NCI-H128 (cell line): ENCODE data around the gene ETV3.

Source experiments
- DNase-seq: peaks from one replicate; lab custom pipeline; 2025; ENCODE audit not compliant: unreplicated experiment; lab: John Stamatoyannopoulos, UW

Gene ETV3

DNA sequence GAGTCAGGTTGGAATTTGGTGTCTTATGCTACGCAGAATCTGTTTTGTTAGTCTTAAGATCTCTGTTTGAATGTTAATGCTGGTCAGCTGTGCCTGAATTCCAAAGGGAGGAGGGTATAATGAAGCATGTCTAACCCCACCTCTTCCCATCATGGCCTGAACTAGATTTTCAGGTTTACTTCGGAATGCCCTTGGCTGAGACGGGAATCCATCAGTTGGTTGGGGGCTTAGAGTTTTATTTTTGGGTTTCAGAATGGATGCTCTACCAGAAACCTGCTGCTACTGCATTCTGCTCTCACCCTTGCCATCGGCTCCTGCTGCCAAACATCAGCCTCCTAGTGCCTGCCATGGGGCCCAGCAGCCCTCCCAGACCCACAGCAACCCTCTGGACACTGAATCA is 24.1 kb upstream of the ETV3 start:
- no peak for DNase-seq

DNA sequence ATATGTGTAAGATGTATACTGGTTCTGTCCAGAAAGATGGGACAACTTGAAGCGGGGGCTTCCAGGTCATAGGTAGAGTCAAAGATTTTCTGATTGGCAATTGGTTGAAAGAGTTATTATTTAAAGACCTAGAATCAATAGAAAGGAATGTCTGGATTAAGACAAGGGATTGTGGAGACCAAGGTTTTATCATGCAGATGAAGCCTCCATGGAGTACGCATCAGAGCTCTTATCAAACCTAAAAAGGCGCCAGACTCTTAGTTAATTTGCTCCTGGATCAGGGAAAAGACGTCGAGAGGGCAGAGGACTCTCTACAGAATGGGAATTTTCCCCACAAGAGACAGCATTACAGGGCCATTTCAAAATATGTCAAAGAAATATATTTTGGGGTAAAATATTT is 23.7 kb upstream of the ETV3 start:
- no peak for DNase-seq

DNA sequence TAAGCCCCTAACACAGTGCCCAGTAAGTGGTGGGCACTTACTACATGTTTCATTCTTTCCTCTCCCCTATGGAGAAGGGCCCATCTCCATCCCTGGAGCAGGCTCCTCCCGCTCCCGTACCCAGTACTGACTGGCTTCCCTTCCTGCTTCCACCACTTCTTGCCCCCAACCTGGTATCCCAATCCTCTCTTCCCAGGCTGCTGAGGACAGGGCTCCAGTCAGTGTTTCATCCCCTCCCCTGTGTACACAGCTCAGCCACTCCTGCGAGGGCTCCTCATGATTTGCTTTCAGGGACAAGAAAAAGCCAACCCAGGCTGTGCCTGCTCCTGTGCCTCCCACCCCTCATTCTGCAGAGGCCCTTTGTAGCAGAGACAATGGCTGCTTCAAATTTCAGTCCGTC is 20.8 kb upstream of the ETV3 start:
- DNase-seq, result no peak

DNA sequence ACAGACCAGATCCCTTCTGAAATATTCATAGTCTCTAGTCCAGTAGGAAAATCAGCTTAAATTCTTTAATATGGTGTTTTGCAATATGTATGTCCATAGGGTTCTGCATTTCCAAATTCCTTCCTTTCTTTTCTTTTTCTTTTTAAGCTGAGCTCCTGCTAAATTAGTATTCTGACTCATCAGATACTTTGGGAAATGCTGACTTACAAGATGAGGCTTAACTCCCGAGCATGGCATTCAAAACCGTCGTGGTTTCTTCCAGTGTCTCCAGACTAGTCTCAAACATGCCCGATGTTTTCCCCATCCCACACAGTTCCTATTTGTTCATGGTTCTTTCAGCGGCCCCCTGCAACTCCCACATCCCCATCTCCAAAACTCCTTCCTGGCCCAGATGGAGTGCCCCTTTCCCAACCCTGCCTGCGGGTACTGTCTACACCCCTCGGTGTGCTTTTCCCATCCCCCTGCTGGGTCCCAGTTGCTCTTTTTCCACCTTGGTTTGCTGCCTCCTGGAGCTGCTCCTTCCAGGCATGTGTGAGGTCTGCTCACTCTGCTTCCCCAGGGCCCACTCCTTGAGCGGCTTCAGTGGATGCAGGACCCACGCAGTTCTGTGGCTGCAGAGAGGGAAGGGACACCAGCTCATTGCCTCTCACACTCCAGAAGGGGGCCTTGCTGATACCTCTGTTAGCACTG is 19.5 kb upstream of the ETV3 start:
- DNase-seq, result no peak

DNA sequence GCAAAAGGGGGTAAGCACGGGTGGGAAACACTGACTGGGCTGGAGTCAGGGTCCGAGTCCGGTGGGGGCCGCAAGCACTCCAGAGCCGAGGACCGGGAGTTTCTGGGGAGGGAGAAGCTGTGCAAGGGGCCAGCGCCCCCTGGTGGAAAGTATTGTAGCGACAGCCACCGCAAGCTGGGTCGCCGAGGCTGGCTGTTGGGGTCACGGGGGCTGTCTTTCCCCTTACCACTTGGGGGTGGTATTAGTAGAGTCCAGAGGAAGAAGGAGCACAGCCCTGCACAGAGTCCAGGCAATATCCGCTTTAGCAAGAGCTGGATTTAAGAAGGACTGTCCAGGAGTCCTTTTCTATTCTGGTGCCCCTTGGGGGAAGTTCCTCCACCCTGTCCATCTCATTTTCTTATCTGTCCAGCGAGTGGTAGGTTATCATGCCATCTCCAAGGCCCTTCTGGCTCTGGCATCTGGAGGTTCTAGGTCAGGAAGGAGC is 17.9 kb upstream of the ETV3 start:
- no peak for DNase-seq

DNA sequence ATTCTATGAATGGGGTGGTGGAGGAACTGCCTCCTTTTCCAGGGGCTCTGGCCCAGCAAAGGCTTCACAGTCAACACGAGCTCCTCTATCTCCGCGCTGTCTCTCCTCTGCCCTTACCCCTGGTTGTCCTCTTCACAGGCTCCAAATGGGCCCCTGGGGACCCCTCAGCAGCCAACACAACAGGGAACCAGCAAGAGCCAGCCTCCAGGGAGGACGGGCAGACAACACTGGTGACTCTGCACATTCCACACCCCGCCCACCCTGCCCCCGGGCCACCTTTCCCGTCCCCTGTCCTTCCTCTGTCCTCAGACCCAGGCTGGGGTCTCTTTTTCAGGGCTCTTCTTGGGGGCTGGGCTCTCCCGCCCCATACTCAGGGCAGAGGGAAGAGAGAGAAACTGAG is 17.5 kb upstream of the ETV3 start:
- no peak for DNase-seq

DNA sequence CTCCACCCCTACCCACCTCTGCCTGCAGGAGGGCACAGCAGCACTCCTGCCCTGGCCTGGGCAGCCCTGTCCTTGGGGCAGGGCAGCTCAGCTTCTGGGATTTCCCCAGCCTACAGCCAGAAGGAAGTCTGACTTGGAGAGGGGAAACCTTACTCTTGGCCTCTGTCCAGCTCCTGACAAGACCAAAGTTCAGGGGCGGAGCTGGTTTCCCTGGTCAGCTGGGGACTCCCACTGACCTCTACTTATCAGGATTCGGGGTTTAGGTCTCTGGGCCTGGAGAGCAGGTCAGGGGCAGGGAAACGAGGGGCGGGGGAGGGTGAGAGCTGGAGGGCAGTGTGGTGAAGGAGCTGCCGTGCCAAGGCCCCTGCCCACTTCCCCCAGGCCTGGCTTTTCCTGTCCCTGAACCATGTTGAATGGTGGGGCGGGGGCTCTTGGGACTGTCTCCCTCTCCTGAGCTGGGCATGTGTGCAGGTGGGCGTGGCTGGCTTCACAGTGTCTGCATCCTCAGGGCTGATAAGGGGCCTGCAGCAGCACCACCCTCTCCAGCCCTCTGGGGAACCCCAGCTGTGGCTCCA is 16.8 kb upstream of the ETV3 start:
- no peak for DNase-seq

DNA sequence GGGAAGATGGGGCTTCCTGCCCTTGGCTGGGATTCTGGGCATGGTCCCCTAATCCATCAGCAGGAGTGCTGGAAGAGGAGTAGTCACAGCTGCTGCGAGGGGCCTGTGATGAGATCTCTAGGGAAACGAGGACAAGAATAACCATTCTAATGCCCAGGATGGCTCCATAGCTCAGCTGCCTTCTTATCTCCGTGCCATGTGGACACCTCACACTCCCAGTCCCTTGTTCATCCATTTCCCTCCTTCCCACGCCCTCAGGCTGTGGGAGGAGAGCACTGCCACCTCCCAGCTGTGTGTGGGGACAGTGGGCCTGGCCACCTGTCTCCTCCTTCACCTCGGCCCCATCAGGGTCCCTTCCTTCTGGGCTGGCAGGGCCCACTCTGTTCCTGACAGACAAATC is 16.1 kb upstream of the ETV3 start:
- DNase-seq, result no peak

DNA sequence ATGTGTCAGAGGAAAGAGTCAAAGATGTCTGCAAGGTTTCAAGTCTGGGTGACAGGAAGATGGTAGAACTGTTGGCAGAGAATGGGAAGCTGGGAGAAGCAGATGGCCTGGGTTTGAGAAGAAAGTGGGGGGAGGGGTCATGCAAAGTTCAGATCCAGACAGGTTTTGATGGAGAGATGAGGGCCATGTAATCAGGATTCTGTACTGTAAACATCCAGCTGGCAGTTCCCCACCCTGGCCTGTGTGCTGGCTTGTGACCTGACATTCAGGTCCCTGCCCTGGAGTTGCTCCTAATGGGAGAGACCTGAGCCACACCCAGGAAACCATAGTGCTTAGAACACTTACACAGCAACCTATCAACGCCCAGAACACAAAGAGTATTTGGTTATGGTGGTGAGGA is 15.6 kb upstream of the ETV3 start:
- DNase-seq, result no peak

DNA sequence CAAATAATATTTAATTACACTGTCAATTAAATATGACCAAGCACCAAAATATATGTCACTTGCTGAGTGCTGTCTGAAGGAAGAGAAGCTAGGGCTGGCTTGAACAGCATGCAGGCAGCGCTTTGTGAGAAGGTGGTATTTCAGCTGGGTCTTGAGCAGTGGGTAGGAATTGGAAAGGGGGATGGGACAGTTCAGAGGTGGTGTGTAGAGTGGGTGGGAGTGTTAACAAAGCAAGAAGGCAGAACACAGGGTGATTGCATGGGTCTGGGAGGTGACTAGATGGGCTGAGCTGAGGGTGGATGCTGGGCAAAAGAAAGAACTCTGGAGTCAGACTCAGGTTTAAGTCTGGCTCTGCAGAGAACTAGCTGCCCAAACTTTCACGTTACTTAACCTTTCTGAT is 14.3 kb upstream of the ETV3 start:
- DNase-seq, result no peak

DNA sequence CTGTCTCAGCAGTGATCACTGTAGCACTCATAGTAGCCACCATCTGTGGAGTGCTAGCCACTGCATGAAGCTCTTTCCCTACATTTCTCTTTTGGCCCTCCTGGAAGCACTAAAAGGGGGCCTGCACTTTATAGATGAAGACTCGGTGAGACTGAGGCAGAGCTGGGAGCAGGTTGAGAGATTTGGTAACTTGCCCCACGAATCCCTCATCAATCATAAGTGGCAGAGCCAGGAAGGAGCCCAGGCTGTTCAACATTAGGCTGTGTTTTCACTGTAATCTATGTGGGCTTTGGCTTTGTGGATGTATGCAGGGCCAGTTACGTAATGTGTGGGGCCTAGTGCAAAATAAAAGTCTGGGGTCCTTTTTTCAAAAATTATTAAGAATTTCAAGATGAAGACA is 13.3 kb upstream of the ETV3 start:
- no peak for DNase-seq

DNA sequence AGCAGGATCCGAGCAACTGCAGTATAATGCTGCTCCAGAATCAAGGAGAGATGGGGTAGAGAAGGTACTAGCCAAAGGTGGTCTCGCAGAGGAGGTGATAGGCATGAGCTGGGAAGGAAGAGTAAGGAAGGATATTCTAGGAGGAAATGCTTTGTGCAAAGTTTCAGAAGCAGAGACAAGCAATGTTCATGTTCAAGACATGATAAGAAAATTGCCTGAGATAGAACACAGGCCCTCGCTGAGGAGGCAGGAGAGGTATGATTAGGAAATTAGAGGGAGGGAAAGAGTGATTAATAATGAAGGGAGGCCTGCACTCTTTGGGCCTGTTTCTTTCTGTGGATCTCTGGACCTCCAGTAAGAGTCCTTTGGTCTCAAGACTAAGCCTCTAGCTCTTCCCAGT is 12.9 kb upstream of the ETV3 start:
- no peak for DNase-seq

DNA sequence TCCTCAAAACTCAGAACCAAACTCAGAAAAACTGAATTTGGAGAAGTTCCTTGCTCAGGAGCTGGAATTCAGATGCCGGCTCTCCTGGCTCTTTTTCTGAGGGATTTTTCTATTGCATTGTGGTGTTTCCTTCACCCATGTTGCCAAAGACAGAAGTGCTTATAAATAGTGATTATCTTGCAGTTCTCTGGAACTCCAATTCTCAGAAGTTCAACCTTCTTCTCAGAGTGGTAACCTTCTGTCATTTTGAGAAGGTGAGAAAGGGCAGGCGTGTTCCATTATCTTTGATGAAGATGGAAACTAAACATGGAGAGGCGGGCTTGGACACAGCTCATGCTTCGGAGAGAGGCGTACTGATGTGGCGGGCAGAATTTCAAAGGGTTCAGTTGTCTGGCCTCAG is 12.4 kb upstream of the ETV3 start:
- no peak for DNase-seq

DNA sequence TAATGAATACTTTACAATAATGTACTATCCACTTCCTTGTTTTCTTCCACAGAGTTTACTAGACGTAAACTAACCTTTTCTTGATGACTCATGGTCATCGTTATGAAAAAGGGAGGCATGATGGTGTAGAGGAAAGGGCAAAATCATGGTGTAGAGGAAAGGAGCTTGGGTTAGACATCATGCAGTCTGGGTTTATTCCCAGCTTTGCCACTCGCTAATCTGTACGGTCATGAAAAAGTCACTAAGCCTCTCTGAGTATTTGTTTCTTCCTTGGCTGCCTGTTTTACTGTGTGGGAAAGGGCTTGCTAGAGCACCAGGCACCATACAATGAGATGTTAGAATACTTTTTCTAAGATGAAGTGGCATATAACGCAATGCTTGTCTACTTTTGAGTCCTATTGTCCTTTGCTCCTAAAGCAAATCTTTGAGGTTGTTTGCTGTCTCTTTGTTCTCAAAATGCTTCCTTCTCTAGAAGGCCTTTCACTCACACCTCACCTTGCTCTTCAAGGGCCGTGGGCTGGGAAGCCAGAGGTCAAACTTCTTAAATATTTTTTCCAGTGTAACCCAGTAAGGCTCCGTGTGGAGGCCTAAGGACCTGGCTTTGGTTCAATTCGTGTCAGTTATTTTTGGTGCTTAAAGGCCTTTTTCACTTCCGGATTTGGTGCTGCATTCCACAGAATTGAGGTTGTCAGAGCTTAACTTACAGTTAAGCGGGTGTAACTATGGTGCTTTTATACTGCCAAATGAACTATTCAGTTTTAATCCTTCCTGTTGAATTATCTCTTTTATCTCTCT is 9.9 kb upstream of the ETV3 start:
- no peak for DNase-seq

DNA sequence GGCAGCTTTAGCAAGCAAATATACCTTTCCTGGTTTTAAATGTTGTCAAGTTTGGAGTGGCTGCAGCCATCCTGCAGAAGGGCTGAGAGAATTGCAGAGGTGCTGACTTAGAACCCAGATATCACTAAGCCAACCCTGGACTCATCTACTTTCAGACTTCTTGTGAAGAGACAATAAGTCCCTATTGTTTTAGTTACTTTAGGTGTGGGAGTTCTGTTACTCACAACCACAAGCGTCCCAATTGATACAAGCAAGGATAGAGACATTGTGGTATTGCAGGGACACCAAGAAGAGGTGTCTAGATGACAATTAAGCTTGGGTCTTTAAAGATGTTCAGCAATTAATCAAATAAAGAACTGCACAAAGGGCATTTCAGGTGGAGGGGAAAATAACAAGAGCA is 8.8 kb upstream of the ETV3 start:
- no peak for DNase-seq

DNA sequence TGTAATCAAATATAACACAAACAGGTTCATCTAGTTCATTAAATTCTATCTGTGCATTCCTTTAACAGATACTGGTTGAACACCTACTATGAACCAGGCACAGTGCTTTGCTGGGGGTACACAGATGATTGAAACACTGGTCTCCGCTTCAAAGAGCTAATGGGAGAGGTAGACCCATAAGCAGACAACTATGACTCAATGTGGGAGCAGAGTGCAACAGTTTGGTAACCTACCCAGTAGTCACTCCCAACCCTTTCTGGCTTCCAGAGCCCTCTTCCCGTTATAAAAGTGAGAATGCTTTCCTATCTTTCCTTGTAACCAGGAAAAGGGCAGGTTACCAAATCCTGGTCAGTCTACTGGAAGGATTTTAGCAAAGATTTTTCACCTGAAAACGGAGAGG is 8.0 kb upstream of the ETV3 start:
- DNase-seq, result no peak

DNA sequence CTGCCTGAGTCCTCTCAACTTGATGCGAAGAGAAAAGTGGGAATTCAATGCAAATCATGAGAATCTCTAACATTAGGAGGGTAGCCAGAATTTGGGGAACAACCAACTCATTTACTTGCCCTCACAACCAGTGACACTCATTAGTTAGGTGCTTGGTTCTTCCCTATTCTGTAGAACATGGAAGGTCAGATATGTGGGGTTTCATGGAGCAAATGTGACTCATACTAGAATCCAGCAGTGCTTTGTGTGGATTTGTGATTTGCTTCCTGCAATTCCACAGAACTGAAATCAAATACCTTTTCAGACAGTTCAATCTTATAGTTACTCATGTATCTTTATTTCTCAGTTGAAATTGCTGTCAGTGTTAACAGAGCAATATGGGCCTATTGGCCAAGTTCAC is 6.9 kb upstream of the ETV3 start:
- no peak for DNase-seq

DNA sequence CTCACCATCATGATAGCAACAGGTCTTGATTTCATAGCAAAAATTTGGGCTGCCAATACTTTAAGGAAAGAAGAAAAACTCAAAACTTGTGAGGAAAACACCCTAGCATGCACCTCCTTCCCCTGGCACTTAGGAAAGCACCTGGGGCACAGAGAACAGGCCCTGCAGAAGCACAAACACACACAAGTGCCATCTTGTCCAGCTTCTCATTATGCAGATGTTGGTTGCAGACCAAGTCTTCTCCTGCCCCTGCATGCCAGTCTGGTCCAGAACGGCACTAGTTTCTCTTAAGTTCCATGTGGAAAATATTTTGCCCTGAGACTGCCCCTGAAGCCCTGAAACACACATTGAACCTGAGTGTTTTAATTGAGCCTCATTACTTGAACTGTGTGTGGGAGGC is 6.3 kb upstream of the ETV3 start:
- no peak for DNase-seq

DNA sequence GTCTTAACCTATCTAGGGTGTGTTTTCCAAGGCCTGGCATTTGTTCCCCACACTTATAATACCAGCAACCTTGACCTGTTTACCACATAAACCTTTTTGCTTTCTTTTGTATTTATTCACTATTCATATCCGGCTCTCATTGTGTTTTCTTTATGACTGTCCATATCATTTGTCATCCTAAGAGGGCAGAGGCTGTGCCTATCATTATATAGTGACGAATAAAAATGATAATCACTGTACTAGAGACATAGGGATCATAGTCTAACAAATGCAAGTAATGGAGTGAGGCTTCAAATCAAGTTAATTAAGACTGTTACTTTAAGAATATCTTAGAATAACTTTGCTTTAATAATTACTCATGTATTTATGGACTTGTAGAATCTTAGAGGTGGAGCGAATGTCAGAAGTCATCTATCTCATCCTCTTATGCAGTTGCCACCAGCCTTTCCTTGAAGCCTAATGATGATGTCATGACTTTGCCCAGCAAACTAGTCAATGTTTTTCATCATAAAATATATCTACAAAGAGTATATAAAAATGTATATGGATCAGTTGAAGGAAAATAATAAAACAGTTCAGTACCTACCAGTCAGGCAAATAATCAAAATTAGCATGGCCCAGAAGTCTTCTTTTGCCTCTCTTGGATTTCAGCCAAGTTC is 4.7 kb upstream of the ETV3 start:
- no peak for DNase-seq

DNA sequence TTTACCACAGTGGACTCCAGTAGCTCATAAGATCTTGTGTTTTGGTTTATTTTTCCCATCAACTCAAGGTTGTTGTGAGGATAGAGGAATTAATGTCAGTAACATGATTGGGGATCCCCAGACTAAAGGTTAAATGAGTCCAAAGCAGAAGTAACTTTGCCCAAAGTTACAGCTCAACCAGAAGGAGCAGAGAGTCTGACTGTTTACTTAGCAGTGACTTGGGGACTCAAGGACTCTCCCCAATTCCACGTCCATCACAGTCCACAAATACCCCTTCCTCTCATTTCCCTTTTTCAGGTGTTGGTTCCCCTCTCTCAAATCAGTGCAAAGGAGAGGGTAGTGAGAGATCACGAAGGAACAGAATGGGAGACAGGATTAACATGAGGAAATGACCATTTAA is 4.0 kb upstream of the ETV3 start:
- no peak for DNase-seq

DNA sequence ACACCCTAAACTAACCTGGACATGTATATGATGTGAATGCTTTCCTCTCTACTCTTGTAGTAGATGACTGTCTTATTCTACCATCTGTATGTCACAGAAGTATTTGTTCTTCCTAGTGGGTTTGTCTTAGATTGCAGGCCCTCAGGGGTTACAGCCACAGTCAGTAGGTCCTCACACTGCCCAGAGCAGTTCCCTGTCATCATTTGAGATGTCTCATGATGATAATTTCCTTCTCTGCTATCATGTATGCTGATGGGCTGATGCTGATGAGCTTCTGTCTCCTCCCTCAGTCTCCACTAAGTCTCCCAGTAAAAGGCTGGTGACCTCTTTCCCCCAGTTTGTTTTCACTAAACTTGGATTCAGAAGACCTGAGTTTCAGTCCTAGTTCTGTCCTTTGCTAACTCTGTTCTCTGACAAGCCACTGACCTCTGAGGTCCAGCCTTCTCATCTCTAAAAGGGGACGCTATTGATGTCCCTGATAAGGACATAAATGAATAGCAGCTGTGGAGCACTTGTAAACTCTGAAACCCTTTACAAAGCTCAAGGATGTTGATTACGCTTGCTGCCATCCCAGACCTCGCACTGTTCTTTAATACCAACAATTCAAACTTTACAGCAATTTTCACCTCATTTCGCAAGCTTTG is 3.1 kb upstream of the ETV3 start:
- DNase-seq, result no peak
